Fibroblast of gingiva (primary cell): ENCODE measurements around the gene YTHDC2.
"Not testable (repeated sequence)": the region's sequence is repeated elsewhere in the genome, so short reads cannot be mapped to it uniquely, and the experiment has no call there.

Experiments
- DNase-seq: peaks from one replicate; pipeline ENCODE4 v3.0.0-alpha.2; 2011; ENCODE audit warnings: low read depth

The YTHDC2 gene

GRCh38 chr5:113603246-113603645, 89.8 kb downstream of the YTHDC2 start:
- DNase-seq = not testable (repeated sequence)

- peak; percentile 36 for DNase-seq
Observed at GRCh38 chr5:113606298-113607134, 93.0 kb downstream of the YTHDC2 start.

- DNase-seq = no peak
Observed at GRCh38 chr5:113607361-113607760, 93.9 kb downstream of the YTHDC2 start.

GRCh38 chr5:113608113-113608596, 94.7 kb downstream of the YTHDC2 start:
- DNase-seq = no peak

GRCh38 chr5:113612060-113612496, 98.6 kb downstream of the YTHDC2 start:
- peak; percentile 16 for DNase-seq

- no peak for DNase-seq
Observed at GRCh38 chr5:113614191-113614590, 100.7 kb downstream of the YTHDC2 start.

GRCh38 chr5:113615708-113616107, 102.2 kb downstream of the YTHDC2 start:
- no peak for DNase-seq

- no peak for DNase-seq
Observed at GRCh38 chr5:113617191-113617796, 103.8 kb downstream of the YTHDC2 start.

GRCh38 chr5:113632996-113633395, 119.5 kb downstream of the YTHDC2 start:
- no peak for DNase-seq

- no peak for DNase-seq
Observed at GRCh38 chr5:113634957-113635356, 121.5 kb downstream of the YTHDC2 start.

GRCh38 chr5:113641715-113642114, 128.2 kb downstream of the YTHDC2 start:
- DNase-seq = no peak
